ENCODE results near the gene FKBP7. TPM values are rescaled to one million over a fixed set of nuclear protein-coding genes. Genes with fewer than 3 reads are reported as not detected.

The FKBP7 gene
- total and polyA plus RNA-seq, 2 of the 13 experiments (the other 11 are each of a cell fraction or from before 2014, with no cell fraction given): 12.4 to 14.8 TPM

- TF ChIP-seq TFDP1 (CRISPR knock-in tag; IDR thresholded peaks at IDR 0.05; ENCODE audit: borderline replicate concordance): peak; percentile 66; the same call in 1 of the 2 replicates
- peak; percentile 95; the same call in 1 of the 2 replicates for TF ChIP-seq ZNF232 (CRISPR knock-in tag; IDR thresholded peaks at IDR 0.05; ENCODE audit: borderline replicate concordance)
- peak; percentile 91; the same call in 1 of the 2 replicates for TF ChIP-seq ISX (CRISPR knock-in tag; conservative IDR thresholded peaks at IDR 0.05)
- no peak for TF ChIP-seq NFE2 (CRISPR knock-in tag; IDR thresholded peaks at IDR 0.05)
These were observed at the start of gene FKBP7 (continued) for GRCh38 chr2:178478439-178479274.

- Histone ChIP-seq H3K79me2 (ENCODE audit: insufficient read depth, low read length) (peaks cover 12% of the 10 kb centered on the region), H3K9ac (ENCODE audit: insufficient read depth, low read depth, low read length) (no peak overlapping the region), H2AFZ (ENCODE audit: low read length) (no peak overlapping the region), H3K4me1 (ENCODE audit: insufficient read depth, low read length) (no peaks in the 10 kb centered on the region), H3K9me3 (ENCODE audit: low read length) (no peaks in the 10 kb centered on the region), H3K4me3 (replicated peaks in 1 of 3; ENCODE audit: insufficient read depth in 1 of 3, low read depth in 2 of 3, low read length in 3 of 3) (no peak overlapping the region), H3K4me2 (ENCODE audit: low read depth, low read length) (no peak overlapping the region), H3K36me3 (replicated peaks in 1 of 2; ENCODE audit: control insufficient read depth in 1 of 2, insufficient read depth in 2 of 2, low read length in 2 of 2) (no peaks in the 10 kb centered on the region), H3K27ac (ENCODE audit: extremely low read length, insufficient read depth, low read length) (no peak overlapping the region), H3K27me3 (ENCODE audit: control insufficient read depth in 1 of 2, insufficient read depth in 2 of 2, low read length in 2 of 2) (no peaks in the 10 kb centered on the region), H4K20me1 (ENCODE audit: insufficient read depth, low read length) (no peaks in the 10 kb centered on the region)
- ChIA-PET CTCF (ENCODE audit: low intra/inter-chr PET ratio, low total read pairs) (no interaction called here), POLR2A (no interaction called here)
- TF ChIP-seq ZNF562 (CRISPR knock-in tag; IDR thresholded peaks at IDR 0.05; ENCODE audit: borderline replicate concordance) (no peak), ZNF251 (CRISPR knock-in tag; IDR thresholded peaks at IDR 0.05) (no peak), SATB2 (CRISPR knock-in tag; IDR thresholded peaks at IDR 0.05) (no peak), ZNF44 (CRISPR knock-in tag; IDR thresholded peaks at IDR 0.05) (no peak), ZNF547 (CRISPR knock-in tag; IDR thresholded peaks at IDR 0.05) (no peak), SAFB2 (CRISPR knock-in tag; IDR thresholded peaks at IDR 0.05; ENCODE audit: borderline replicate concordance, low read depth) (no peak), ZNF746 (CRISPR knock-in tag; IDR thresholded peaks at IDR 0.05) (no peak), ZNF768 (CRISPR knock-in tag; IDR thresholded peaks at IDR 0.05) (no peak), KLF11 (CRISPR knock-in tag; IDR thresholded peaks at IDR 0.05) (no peak), KDM1A (CRISPR knock-in tag; IDR thresholded peaks at IDR 0.05) (no peak), PHF21A (CRISPR knock-in tag; IDR thresholded peaks at IDR 0.05) (no peak), ZNF691 (CRISPR knock-in tag; IDR thresholded peaks at IDR 0.05; ENCODE audit: borderline replicate concordance, low read depth) (no peak), FOXK2 (IDR thresholded peaks at IDR 0.05) (no peak), ZNF446 (CRISPR knock-in tag; IDR thresholded peaks at IDR 0.05) (no peak)
- in situ Hi-C loops (cut with HindIII; ENCODE audit: extremely low pct_ligation_motif_present, low pct_unique_long_range_greater_than_20kb) (no loop called here), intact Hi-C loops (cut with micrococcal nuclease; ENCODE audit: unreplicated experiment) (no loop called here)
- WGBS (ENCODE audit: low lambda C conversion rate): 86% methylated on average over 2 of the region's 2 CpGs
- DNase-seq (ENCODE audit: low spot score): no peak
- FAIRE-seq: no peak
- BruUV-seq (replicated peaks): no TSS peak
- no peak for ATAC-seq
These were observed 49.2 kb upstream of the FKBP7 start for GRCh38 chr2:178527592-178527991.
